Adipocyte (in vitro differentiated cells): ENCODE results near the gene DNAH14.

Source experiments
- DNase-seq: peaks from one replicate; pipeline ENCODE4 v3.0.0-alpha.2; 2015; ENCODE audit warnings: low read depth
- H3K27me3 ChIP-seq: replicated peaks from 2 replicates; pipeline ENCODE4 v1.7.0; 2013; ENCODE audit warnings: mild to moderate bottlenecking, low read length, moderate library complexity; ENCODE audit not compliant: control insufficient read depth, insufficient read depth
- H3K36me3 ChIP-seq: 2 replicates; pipeline ENCODE4 v1.7.0; 2013; ENCODE audit warnings: low read length, mild to moderate bottlenecking, moderate library complexity; ENCODE audit not compliant: control insufficient read depth, insufficient read depth, severe bottlenecking
- H3K4me1 ChIP-seq: 2 replicates; pipeline ENCODE4 v1.7.0; 2013; ENCODE audit warnings: mild to moderate bottlenecking, low read length, moderate library complexity; ENCODE audit not compliant: control insufficient read depth, insufficient read depth
- H3K4me3 ChIP-seq: 2 replicates; pipeline ENCODE4 v1.7.0; 2013; ENCODE audit warnings: mild to moderate bottlenecking, low read length, moderate library complexity
- H3K9ac ChIP-seq: 2 replicates; pipeline ENCODE4 v1.7.0; 2013; ENCODE audit warnings: mild to moderate bottlenecking, low read length, moderate library complexity
- H3K9me3 ChIP-seq: 2 replicates; pipeline ENCODE4 v1.7.0; 2013; ENCODE audit warnings: mild to moderate bottlenecking, low read length, moderate library complexity; ENCODE audit not compliant: control insufficient read depth

The DNAH14 gene

DNA sequence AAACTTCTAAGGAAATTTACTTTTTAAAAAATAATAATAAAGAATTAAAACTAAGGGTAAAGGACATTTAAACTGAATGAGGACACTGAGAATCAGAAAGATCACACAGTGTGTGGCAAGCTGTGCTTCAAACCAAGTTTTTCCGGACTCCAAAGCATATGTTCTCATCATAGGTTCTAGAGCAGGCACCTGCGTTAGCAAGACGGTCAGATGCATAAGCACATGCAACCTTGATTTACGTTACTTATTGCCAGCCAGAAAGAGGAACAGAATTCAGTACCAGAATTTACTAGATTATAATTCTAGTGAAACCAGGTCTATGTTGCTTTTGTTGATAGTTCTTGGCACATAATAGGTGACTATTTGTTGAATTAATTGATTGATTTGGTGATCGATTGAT lies 504.6 kb downstream of the DNAH14 start:
- no peaks in the 10 kb centered on the region for H3K36me3 ChIP-seq
- H3K4me1 ChIP-seq: peaks cover 3% of the 10 kb centered on the region
- no peak for DNase-seq
- H3K4me3 ChIP-seq: no peak overlapping the region
- H3K27me3 ChIP-seq: peaks cover 13% of the 10 kb centered on the region
- H3K9ac ChIP-seq: no peak overlapping the region
- no peaks in the 10 kb centered on the region for H3K9me3 ChIP-seq

DNA sequence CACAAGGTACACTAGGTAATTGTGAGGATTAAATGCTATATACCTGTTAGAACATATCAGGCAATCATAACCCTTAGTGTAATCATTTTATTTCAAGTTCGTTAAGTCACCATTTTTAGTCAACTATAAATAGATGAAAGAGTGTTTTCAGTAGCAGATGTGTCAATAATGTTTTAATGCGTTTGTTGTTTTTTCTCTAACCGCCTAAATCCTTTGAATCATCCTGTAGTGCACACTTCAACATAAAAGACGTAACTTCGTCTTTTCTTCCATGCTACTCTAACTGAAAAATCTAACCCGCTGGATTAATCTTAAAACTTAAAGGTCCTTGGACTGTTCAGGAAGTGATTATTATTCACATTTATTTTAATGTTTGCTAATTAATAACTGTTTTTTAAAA lies 505.6 kb downstream of the DNAH14 start:
- Histone ChIP-seq H3K9me3 (no peaks in the 10 kb centered on the region), H3K4me1 (no peaks in the 10 kb centered on the region), H3K36me3 (no peaks in the 10 kb centered on the region), H3K9ac (no peak overlapping the region), H3K27me3 (peaks cover 13% of the 10 kb centered on the region), H3K4me3 (no peak overlapping the region)
- no peak for DNase-seq

DNA sequence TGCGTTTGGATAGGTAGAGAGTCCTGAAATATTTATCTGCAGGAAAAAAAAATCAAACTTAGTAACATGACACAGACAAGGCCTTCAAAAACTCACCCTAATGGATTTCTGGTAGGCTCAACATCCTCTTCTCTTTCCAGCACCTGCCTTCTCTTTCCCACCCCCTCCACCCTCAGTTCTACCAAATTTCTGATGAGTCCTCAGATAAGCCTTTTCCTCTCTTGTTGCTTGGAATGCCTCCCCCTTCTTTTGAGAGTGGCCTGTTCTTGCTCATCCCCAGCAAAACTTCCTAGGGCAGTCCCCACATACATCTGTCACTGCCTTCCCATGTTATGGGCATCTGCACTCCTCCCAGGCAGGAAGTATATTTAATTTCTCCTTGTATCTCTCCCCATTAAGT lies 506.0 kb downstream of the DNAH14 start:
- H3K36me3 ChIP-seq: no peaks in the 10 kb centered on the region
- DNase-seq: no peak
- peaks cover 13% of the 10 kb centered on the region for H3K27me3 ChIP-seq
- H3K9ac ChIP-seq: no peak overlapping the region
- no peak overlapping the region for H3K4me3 ChIP-seq
- H3K4me1 ChIP-seq: no peaks in the 10 kb centered on the region
- no peaks in the 10 kb centered on the region for H3K9me3 ChIP-seq

DNA sequence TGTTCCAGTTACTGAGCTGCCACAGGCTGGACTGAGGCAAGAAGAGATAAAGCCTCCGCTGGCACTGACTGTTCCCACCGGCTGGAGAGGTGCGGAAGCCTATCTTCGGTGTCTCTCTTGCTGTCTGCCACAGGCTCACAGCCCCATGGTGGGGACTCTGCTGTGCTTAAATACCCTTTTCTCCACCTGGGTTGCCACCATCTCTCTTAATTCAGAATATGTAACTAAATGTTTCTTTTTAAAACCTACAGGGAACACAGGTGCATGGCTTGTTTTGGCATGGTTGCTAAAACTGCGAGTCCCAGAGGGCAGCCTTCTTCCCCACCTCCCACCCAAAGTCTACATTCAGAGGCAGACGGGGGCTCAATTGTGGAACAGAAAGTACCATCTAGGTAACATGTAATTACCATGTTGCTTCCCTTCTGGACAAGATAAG lies 506.5 kb downstream of the DNAH14 start:
- peaks cover 13% of the 10 kb centered on the region for H3K27me3 ChIP-seq
- no peak overlapping the region for H3K4me3 ChIP-seq
- H3K4me1 ChIP-seq: no peaks in the 10 kb centered on the region
- H3K9me3 ChIP-seq: no peaks in the 10 kb centered on the region
- no peak for DNase-seq
- H3K36me3 ChIP-seq: no peaks in the 10 kb centered on the region
- H3K9ac ChIP-seq: no peak overlapping the region

DNA sequence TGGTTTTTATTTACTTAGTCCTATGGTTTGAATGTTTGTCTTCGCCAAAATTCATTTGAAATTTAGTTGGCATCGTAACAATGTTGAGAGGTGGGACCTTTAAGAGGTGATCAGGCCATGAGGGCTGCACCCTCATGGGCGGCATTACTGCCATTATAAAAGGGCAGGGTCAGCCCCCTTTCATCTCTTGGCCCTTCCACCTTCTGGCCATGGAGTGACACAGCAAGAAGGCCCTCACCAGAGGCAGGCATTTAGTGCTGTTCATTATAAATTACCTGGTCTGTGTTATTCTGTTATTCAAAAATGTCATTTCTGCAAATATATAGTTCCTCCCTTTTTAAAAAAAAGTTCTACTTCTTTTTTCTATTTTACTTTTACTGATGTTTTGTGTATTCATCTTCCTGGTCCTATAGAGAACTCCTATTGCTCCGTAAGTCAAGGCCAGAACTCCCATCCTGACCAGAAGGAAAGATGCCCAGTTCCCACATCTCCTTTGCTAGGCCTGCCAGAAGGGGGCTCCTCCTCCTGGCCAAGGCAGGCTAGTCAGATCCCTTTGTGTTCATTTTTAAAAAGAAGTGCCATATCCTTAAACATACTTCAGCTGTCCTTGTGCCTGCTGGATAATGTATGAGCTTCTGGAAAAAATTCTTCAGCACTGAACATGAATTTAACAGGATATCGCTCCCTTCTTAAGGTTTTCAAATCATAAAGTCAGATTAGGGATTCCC lies 508.4 kb downstream of the DNAH14 start:
- H3K9ac ChIP-seq: no peak overlapping the region
- H3K27me3 ChIP-seq: peaks cover 11% of the 10 kb centered on the region
- DNase-seq: peak; percentile 29
- no peaks in the 10 kb centered on the region for H3K4me1 ChIP-seq
- no peaks in the 10 kb centered on the region for H3K9me3 ChIP-seq
- no peak overlapping the region for H3K4me3 ChIP-seq
- no peaks in the 10 kb centered on the region for H3K36me3 ChIP-seq

DNA sequence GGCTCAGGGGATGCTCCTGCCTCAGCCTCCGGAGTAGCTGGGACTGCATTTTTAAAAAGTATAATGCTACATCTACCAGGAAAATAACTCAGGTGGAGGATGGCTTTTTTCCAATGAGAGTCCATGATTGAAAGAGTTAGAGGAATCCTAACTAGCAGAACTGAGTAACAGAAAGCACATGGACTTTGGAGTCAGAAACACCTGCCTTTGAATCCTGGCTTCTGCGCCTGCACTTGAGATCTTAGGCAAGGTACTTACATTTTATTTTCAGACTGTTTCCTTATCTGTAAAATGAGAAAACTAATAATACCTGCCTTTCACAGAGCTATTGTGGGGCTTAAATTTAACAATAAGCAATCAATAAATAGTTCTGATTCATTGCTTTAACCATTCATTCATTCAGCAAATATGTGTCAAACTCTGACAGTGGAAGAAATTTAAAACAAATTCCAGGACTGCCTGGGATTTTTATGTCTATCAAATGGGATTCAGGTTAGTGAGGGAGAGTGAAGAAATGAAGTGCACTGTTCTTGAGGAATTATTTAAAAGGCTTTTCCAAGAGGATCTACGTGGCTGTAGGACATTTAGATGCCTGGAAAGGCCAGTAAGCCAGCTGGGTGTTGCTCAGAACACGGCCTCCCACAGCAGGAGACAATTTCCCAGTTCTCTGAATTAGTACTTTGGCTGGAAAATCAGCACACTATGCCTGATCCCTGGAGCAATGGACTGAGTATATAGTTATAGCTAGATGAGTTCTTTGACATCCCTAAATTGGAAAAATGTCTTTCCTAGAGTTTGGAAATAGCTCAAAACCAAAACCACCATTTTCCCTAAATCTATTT lies 511.1 kb downstream of the DNAH14 start:
- Histone ChIP-seq H3K27me3 (peaks cover 8% of the 10 kb centered on the region), H3K36me3 (no peaks in the 10 kb centered on the region), H3K4me1 (peaks cover 11% of the 10 kb centered on the region), H3K4me3 (no peak overlapping the region), H3K9me3 (no peaks in the 10 kb centered on the region), H3K9ac (no peak overlapping the region)
- DNase-seq: no peak

DNA sequence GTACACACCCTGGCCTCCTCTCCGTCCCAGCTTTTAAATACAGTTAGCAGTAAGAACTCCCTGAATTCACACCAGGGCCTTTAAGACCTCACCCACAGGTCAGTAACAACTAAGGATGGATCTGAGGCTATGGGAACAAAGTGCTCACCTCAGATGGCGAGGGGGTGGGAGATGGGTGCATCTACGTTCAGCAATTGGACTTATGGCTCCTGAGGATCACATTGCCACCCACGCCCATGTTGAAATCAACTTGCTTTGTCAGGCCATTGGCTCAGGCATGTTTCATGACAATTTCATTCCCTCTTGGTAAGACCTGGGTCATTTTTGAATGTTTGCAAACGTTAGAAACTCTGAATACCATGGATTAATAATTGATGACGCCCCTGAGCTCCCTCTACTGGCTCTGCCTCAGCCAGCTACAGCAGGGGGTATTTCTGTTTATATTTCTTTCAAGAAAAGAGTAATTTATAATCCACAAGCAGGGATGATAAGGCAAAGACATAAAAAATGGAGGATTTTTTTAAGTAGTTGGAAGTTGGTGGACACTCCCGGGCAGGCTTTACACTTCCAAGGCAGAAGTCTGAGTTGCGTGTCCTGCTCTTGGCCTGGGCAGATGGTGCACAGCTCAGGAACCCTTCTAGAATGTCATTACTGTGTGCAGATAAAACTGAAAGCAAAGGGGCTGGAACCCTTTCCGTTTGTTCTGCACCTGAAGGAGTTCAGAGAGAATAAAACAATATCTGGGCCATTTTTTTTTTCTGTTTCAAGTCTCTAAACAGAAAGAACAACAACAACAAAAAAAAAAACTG lies 512.0 kb downstream of the DNAH14 start:
- H3K9ac ChIP-seq: no peak overlapping the region
- no peaks in the 10 kb centered on the region for H3K27me3 ChIP-seq
- DNase-seq: no peak
- peaks cover 12% of the 10 kb centered on the region for H3K4me1 ChIP-seq
- H3K36me3 ChIP-seq: no peaks in the 10 kb centered on the region
- no peaks in the 10 kb centered on the region for H3K9me3 ChIP-seq
- no peak overlapping the region for H3K4me3 ChIP-seq

DNA sequence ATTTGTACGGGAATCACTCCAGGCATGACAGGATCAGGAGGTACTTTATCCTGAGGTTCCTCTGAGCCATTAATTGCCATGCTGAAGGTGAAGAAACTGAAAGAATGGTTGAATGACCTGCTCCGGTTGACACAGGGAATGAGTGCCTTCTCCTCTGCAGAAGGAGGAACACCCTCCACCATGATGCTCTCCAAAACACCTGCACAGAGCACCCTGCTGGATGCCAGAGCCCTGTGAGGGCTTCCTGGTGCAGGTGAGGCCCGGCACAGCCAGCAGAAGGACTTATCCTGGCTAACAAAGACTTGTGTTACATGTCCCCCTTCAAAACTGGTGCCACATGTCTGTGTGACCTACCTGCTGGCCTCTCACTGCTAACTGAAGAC lies 512.6 kb downstream of the DNAH14 start:
- no peak for DNase-seq
- H3K27me3 ChIP-seq: no peaks in the 10 kb centered on the region
- H3K4me1 ChIP-seq: peaks cover 13% of the 10 kb centered on the region
- no peak overlapping the region for H3K4me3 ChIP-seq
- H3K9me3 ChIP-seq: no peaks in the 10 kb centered on the region
- H3K36me3 ChIP-seq: no peaks in the 10 kb centered on the region
- no peak overlapping the region for H3K9ac ChIP-seq

DNA sequence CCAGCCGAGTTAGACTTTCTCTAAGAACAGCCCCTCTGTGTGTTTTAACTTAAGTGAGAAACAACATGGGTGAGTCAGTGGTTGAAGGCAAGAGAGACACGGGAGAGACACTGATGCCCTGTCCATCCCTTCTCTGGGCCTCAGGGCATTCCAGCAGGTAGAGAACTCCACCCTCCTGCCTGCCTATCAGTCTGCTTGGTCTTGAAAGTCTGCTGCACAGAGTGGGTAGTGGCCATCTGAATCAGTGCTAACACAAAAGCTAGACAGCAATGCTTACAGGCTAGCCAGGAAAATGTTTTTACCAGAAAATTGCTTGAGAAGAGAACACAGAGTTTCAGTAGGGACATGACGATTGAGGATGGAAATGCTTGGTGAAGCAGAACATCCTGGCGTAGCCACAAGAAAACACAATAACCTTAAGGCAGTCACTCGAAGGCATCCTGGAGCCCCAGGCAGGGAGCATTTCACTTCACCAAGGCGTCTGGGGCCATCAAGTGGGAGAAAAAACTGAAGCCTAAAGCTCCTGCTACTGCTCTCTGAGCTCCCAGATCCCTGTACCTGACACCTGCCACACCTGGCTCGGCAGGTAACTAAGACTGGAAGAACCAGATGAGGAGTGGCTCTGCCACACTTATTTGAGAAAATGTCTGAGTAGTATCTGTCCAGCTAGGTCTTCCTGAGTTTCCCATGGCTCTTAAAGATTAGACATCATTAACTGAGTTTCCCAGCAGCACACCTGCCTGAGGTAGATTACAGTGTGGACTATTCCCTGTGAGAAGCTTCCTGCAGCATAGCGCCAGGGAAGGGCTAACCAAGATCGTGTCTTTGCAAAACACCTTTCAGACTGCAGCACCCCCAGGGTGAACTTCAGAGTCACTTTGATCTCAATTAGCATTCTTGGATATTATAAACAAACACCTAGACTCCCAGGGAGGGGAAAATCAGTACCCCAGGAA lies 516.4 kb downstream of the DNAH14 start:
- Histone ChIP-seq H3K27me3 (no peaks in the 10 kb centered on the region), H3K9ac (no peak overlapping the region), H3K36me3 (no peaks in the 10 kb centered on the region), H3K9me3 (no peaks in the 10 kb centered on the region), H3K4me3 (no peak overlapping the region), H3K4me1 (peaks cover 25% of the 10 kb centered on the region)
- no peak for DNase-seq

DNA sequence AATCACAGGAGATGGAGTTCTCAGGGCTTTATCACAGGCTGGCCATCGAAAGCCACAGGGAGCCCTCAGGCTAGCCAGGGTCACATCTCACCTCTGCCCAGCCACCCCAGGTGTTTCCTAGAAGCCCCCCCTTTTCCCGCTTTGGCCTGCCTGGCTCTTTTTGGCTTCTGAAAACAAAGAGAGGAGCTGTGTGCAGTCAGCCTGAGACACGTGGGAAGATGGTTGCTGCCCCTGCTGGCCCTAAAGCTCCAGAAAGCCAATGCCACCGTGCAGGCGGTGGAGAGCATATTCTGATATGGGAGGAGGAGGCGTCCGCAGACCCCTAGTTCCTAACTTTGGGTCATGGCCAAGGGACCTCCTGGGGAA lies 517.1 kb downstream of the DNAH14 start:
- Histone ChIP-seq H3K9me3 (no peaks in the 10 kb centered on the region), H3K4me1 (peaks cover 25% of the 10 kb centered on the region), H3K36me3 (no peaks in the 10 kb centered on the region), H3K4me3 (no peak overlapping the region), H3K27me3 (no peaks in the 10 kb centered on the region), H3K9ac (no peak overlapping the region)
- no peak for DNase-seq
